ENCODE measurements around the gene LMO7.

LMO7 gene

GRCh38 chr13:75861786-75862185 is 225.7 kb downstream of the LMO7 start:
- no peaks in the 10 kb centered on the region for H3K9me3 ChIP-seq (ENCODE audit: insufficient read depth, low read depth, low read length)
- H3K23ac ChIP-seq (ENCODE audit: low read length): no peak overlapping the region
- H3K14ac ChIP-seq (ENCODE audit: low read length): no peak overlapping the region
- H4K12ac ChIP-seq (ENCODE audit: low read depth, low read length): no peak overlapping the region
- H3K4me2 ChIP-seq (ENCODE audit: low read length): no peak overlapping the region
- no peaks in the 10 kb centered on the region for H3K79me2 ChIP-seq (ENCODE audit: control insufficient read depth, insufficient read depth, low read length, poor library complexity)
- no peak overlapping the region for H2AK5ac ChIP-seq (ENCODE audit: low read length)
- H3K36me3 ChIP-seq (ENCODE audit: control insufficient read depth in 1 of 2, insufficient read depth in 2 of 2, low read length in 2 of 2): no peaks in the 10 kb centered on the region
- H3K18ac ChIP-seq (ENCODE audit: low read length): no peak overlapping the region
- no peak overlapping the region for H3K27ac ChIP-seq (ENCODE audit: low read depth, low read length)
- no peak overlapping the region for H3K4me3 ChIP-seq (ENCODE audit: low read depth, low read length)
- no peak overlapping the region for H2BK5ac ChIP-seq (ENCODE audit: low read depth, low read length, poor library complexity)
- no peak overlapping the region for H3K9ac ChIP-seq (ENCODE audit: low read length)
- no peak overlapping the region for H2BK120ac ChIP-seq (ENCODE audit: insufficient read depth, low read length, poor library complexity)
- no peaks in the 10 kb centered on the region for H3K27me3 ChIP-seq (ENCODE audit: insufficient read depth, low read length)
- no peak overlapping the region for H2AFZ ChIP-seq (ENCODE audit: insufficient read depth, low read length, poor library complexity)
- no peak for DNase-seq
- no peak overlapping the region for H4K8ac ChIP-seq (ENCODE audit: low read depth, low read length)
- no peaks in the 10 kb centered on the region for H3K79me1 ChIP-seq (ENCODE audit: low read length)
- H3K4me1 ChIP-seq (ENCODE audit: control insufficient read depth in 1 of 2, insufficient read depth in 2 of 2, low read length in 2 of 2): no peaks in the 10 kb centered on the region
- no peak overlapping the region for H3K4ac ChIP-seq (ENCODE audit: low read depth, low read length)
- H2BK12ac ChIP-seq (ENCODE audit: low read length): no peak overlapping the region
- no peak overlapping the region for H4K91ac ChIP-seq (ENCODE audit: low read depth, low read length)

DNA sequence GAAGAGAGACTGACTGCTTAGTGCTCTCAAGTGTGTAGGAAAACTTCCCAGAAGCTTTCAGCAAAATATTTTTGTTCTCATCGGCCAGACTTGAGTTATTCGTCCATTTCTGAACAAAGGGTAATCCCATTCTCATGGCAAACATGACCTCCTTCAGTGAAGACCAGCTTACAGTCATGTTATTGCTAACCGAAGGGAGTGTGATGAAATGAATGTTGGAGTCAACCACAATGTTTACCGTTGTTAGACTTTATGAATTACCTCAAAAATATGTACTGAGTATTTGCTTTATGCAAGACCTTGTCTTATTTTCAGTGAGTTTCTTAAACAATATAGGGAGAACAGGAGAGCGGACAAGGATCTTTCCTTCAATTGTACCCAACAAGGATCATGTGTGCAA is 228.6 kb downstream of the LMO7 start:
- Histone ChIP-seq H4K8ac (ENCODE audit: low read depth, low read length) (no peak overlapping the region), H3K23ac (ENCODE audit: low read length) (no peak overlapping the region), H4K91ac (ENCODE audit: low read depth, low read length) (no peak overlapping the region), H2AK5ac (ENCODE audit: low read length) (no peak overlapping the region), H3K4me2 (ENCODE audit: low read length) (no peak overlapping the region), H2BK5ac (ENCODE audit: low read depth, low read length, poor library complexity) (no peak overlapping the region), H3K79me2 (ENCODE audit: control insufficient read depth, insufficient read depth, low read length, poor library complexity) (no peaks in the 10 kb centered on the region), H2BK12ac (ENCODE audit: low read length) (no peak overlapping the region), H3K9ac (ENCODE audit: low read length) (no peak overlapping the region), H3K27me3 (ENCODE audit: insufficient read depth, low read length) (no peaks in the 10 kb centered on the region), H2BK120ac (ENCODE audit: insufficient read depth, low read length, poor library complexity) (no peak overlapping the region), H3K79me1 (ENCODE audit: low read length) (no peaks in the 10 kb centered on the region), H3K4ac (ENCODE audit: low read depth, low read length) (no peak overlapping the region), H3K4me1 (ENCODE audit: control insufficient read depth in 1 of 2, insufficient read depth in 2 of 2, low read length in 2 of 2) (no peaks in the 10 kb centered on the region), H3K9me3 (ENCODE audit: insufficient read depth, low read depth, low read length) (no peaks in the 10 kb centered on the region), H3K18ac (ENCODE audit: low read length) (no peak overlapping the region), H3K36me3 (ENCODE audit: control insufficient read depth in 1 of 2, insufficient read depth in 2 of 2, low read length in 2 of 2) (no peaks in the 10 kb centered on the region), H3K14ac (ENCODE audit: low read length) (no peak overlapping the region), H3K27ac (ENCODE audit: low read depth, low read length) (no peak overlapping the region), H3K4me3 (ENCODE audit: low read depth, low read length) (no peak overlapping the region), H4K12ac (ENCODE audit: low read depth, low read length) (no peak overlapping the region), H2AFZ (ENCODE audit: insufficient read depth, low read length, poor library complexity) (no peak overlapping the region)
- peak; percentile 12 to 76 for DNase-seq
- WGBS (ENCODE audit: extremely low coverage, insufficient coverage, insufficient read length): no CpG with 5 or more reads among the region's 5 CpGs

DNA sequence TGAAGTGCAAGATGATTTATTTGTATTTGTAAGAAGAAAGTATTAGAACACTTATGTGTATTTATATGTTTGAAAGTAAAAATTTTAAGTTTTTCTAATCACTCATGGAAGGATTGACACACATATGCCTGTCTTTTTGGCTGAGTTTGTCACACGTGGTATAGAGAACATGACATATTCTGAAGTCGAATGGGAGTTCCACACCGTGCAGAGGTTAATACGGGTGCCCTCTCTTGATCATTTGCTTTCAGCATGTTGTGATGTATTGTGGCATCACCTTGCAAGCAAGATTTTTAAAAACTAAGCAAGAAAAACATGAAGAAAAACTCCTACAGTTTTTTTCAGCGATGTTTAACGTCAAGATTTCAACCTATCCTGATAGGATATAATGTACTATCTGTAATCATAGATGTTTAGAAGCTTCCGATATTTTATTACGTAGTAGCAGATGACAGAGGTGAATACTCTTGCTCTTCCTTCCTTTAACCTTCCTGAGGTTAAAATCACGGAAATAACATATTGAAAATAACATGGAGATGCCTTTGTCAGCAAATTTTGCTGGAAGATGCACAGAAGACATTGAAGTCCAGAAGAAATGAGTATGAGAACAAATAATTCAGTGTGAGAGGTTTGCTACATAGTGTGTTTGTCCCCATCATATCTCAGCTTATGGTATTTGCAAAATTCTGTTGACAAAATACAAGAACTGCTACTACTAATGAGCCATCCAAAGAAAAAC is 231.4 kb downstream of the LMO7 start:
- no CpG with 5 or more reads among the region's 9 CpGs for WGBS (ENCODE audit: extremely low coverage, insufficient coverage, insufficient read length)
- Histone ChIP-seq H3K9ac (ENCODE audit: low read length) (no peak overlapping the region), H3K23ac (ENCODE audit: low read length) (no peak overlapping the region), H3K79me1 (ENCODE audit: low read length) (no peaks in the 10 kb centered on the region), H3K4me1 (ENCODE audit: control insufficient read depth in 1 of 2, insufficient read depth in 2 of 2, low read length in 2 of 2) (no peaks in the 10 kb centered on the region), H4K8ac (ENCODE audit: low read depth, low read length) (no peak overlapping the region), H3K4me3 (ENCODE audit: low read depth, low read length) (no peak overlapping the region), H2BK5ac (ENCODE audit: low read depth, low read length, poor library complexity) (no peak overlapping the region), H3K4ac (ENCODE audit: low read depth, low read length) (no peak overlapping the region), H3K36me3 (ENCODE audit: control insufficient read depth in 1 of 2, insufficient read depth in 2 of 2, low read length in 2 of 2) (no peaks in the 10 kb centered on the region), H2AFZ (ENCODE audit: insufficient read depth, low read length, poor library complexity) (no peak overlapping the region), H3K9me3 (ENCODE audit: insufficient read depth, low read depth, low read length) (no peaks in the 10 kb centered on the region), H3K27me3 (ENCODE audit: insufficient read depth, low read length) (no peaks in the 10 kb centered on the region), H4K12ac (ENCODE audit: low read depth, low read length) (no peak overlapping the region), H3K4me2 (ENCODE audit: low read length) (no peak overlapping the region), H3K79me2 (ENCODE audit: control insufficient read depth, insufficient read depth, low read length, poor library complexity) (no peaks in the 10 kb centered on the region), H2BK120ac (ENCODE audit: insufficient read depth, low read length, poor library complexity) (no peak overlapping the region), H3K14ac (ENCODE audit: low read length) (no peak overlapping the region), H4K91ac (ENCODE audit: low read depth, low read length) (no peak overlapping the region), H2AK5ac (ENCODE audit: low read length) (no peak overlapping the region), H3K27ac (ENCODE audit: low read depth, low read length) (no peak overlapping the region), H2BK12ac (ENCODE audit: low read length) (no peak overlapping the region), H3K18ac (ENCODE audit: low read length) (no peak overlapping the region)
- DNase-seq: no peak

GRCh38 chr13:75869981-75870380 is 233.9 kb downstream of the LMO7 start:
- no peak overlapping the region for H3K18ac ChIP-seq (ENCODE audit: low read length)
- no peak overlapping the region for H4K8ac ChIP-seq (ENCODE audit: low read depth, low read length)
- no peak overlapping the region for H2BK12ac ChIP-seq (ENCODE audit: low read length)
- no peak overlapping the region for H3K4ac ChIP-seq (ENCODE audit: low read depth, low read length)
- peaks cover 0 to 1% of the 10 kb centered on the region in 2 experiments for H3K4me1 ChIP-seq (ENCODE audit: control insufficient read depth in 1 of 2, insufficient read depth in 2 of 2, low read length in 2 of 2)
- H2AFZ ChIP-seq (ENCODE audit: insufficient read depth, low read length, poor library complexity): no peak overlapping the region
- DNase-seq: no peak
- no peak overlapping the region for H3K27ac ChIP-seq (ENCODE audit: low read depth, low read length)
- H3K27me3 ChIP-seq (ENCODE audit: insufficient read depth, low read length): no peaks in the 10 kb centered on the region
- H3K4me3 ChIP-seq (ENCODE audit: low read depth, low read length): no peak overlapping the region
- H3K36me3 ChIP-seq (ENCODE audit: control insufficient read depth in 1 of 2, insufficient read depth in 2 of 2, low read length in 2 of 2): no peaks in the 10 kb centered on the region
- no peak overlapping the region for H4K12ac ChIP-seq (ENCODE audit: low read depth, low read length)
- H3K23ac ChIP-seq (ENCODE audit: low read length): no peak overlapping the region
- no peak overlapping the region for H3K9ac ChIP-seq (ENCODE audit: low read length)
- H2AK5ac ChIP-seq (ENCODE audit: low read length): no peak overlapping the region
- H3K79me2 ChIP-seq (ENCODE audit: control insufficient read depth, insufficient read depth, low read length, poor library complexity): no peaks in the 10 kb centered on the region
- H4K91ac ChIP-seq (ENCODE audit: low read depth, low read length): no peak overlapping the region
- WGBS (ENCODE audit: extremely low coverage, insufficient coverage, insufficient read length): no CpG with 5 or more reads among the region's 4 CpGs
- no peak overlapping the region for H3K4me2 ChIP-seq (ENCODE audit: low read length)
- peaks cover 1% of the 10 kb centered on the region for H3K9me3 ChIP-seq (ENCODE audit: insufficient read depth, low read depth, low read length)
- no peak overlapping the region for H3K14ac ChIP-seq (ENCODE audit: low read length)
- no peak overlapping the region for H2BK5ac ChIP-seq (ENCODE audit: low read depth, low read length, poor library complexity)
- no peaks in the 10 kb centered on the region for H3K79me1 ChIP-seq (ENCODE audit: low read length)
- H2BK120ac ChIP-seq (ENCODE audit: insufficient read depth, low read length, poor library complexity): no peak overlapping the region

Measured in trophoblast cell (in vitro differentiated cells and primary cell).